H9 (cell line): Measurements from ENCODE around the gene CTNNA3. TPM values are rescaled to one million over a fixed set of nuclear protein-coding genes. Genes with fewer than 3 reads are reported as not detected.

Source experiments
- DNase-seq: peaks from one replicate; pipeline ENCODE4 v3.0.0-alpha.2; 2017
- H2AFZ ChIP-seq: one replicate; pipeline ENCODE4 v1.6.1; 2013; ENCODE audit warnings: mild to moderate bottlenecking, low read length, control low read depth, moderate library complexity
- H2AK5ac ChIP-seq: 2 replicates; pipeline ENCODE4 v1.6.1; 2013; ENCODE audit warnings: low read length, control low read depth, mixed read lengths; ENCODE audit not compliant: insufficient read length
- H2BK120ac ChIP-seq: one replicate; pipeline ENCODE4 v1.6.1; 2013; ENCODE audit warnings: low read depth, mild to moderate bottlenecking, low read length, control low read depth, inconsistent platforms; ENCODE audit not compliant: poor library complexity, severe bottlenecking
- H2BK12ac ChIP-seq: 2 replicates; pipeline ENCODE4 v1.6.1; 2013; ENCODE audit warnings: low read length, control low read depth, mixed read lengths, low read depth; ENCODE audit not compliant: insufficient read length
- H2BK15ac ChIP-seq: 2 replicates; pipeline ENCODE4 v1.6.1; 2013; ENCODE audit warnings: low read depth, low read length, control low read depth
- H2BK20ac ChIP-seq: one replicate; pipeline ENCODE4 v1.6.1; 2013; ENCODE audit warnings: low read depth, mild to moderate bottlenecking, low read length, control low read depth, inconsistent platforms; ENCODE audit not compliant: poor library complexity, severe bottlenecking
- H2BK5ac ChIP-seq: 2 replicates; pipeline ENCODE4 v1.6.1; 2013; ENCODE audit warnings: low read length, control low read depth, mixed read lengths; ENCODE audit not compliant: insufficient read length
- H3K14ac ChIP-seq: 2 replicates; pipeline ENCODE4 v1.6.1; 2013; ENCODE audit warnings: low read length, control low read depth; ENCODE audit not compliant: insufficient read depth
- H3K18ac ChIP-seq: 2 replicates; pipeline ENCODE4 v1.6.1; 2013; ENCODE audit warnings: low read depth, mild to moderate bottlenecking, mixed read lengths, low read length, control low read depth; ENCODE audit not compliant: insufficient read length
- H3K23ac ChIP-seq: 2 replicates; pipeline ENCODE4 v1.6.1; 2013; ENCODE audit warnings: low read length, control low read depth, mixed read lengths, low read depth; ENCODE audit not compliant: insufficient read length
- H3K23me2 ChIP-seq: 2 replicates; pipeline ENCODE4 v1.6.1; 2013; ENCODE audit warnings: low read depth, mild to moderate bottlenecking, mixed read lengths, low read length, control low read depth; ENCODE audit not compliant: insufficient read length, poor library complexity, severe bottlenecking
- H3K27ac ChIP-seq: 2 replicates; pipeline ENCODE4 v1.5.1; 2013; ENCODE audit warnings: low read length, control low read depth, mixed read lengths, low read depth; ENCODE audit not compliant: insufficient read length
- H3K27me3 ChIP-seq: 2 replicates; pipeline ENCODE4 v1.6.1; 2013; ENCODE audit warnings: low read length, control low read depth, inconsistent platforms; ENCODE audit not compliant: insufficient read depth
- H3K4ac ChIP-seq: 2 replicates; pipeline ENCODE4 v1.6.1; 2013; ENCODE audit warnings: low read depth, mild to moderate bottlenecking, control low read depth, inconsistent platforms, low read length, moderate library complexity
- H3K4me1 ChIP-seq: 2 replicates; pipeline ENCODE4 v1.6.1; 2013; ENCODE audit warnings: low read length, control low read depth, inconsistent platforms; ENCODE audit not compliant: insufficient read depth
- H3K4me2 ChIP-seq: 2 replicates; pipeline ENCODE4 v1.6.1; 2013; ENCODE audit warnings: low read length, control low read depth, mixed read lengths; ENCODE audit not compliant: insufficient read length, insufficient read depth
- H3K56ac ChIP-seq: 2 replicates; pipeline ENCODE4 v1.6.1; 2013; ENCODE audit warnings: low read depth, mild to moderate bottlenecking, mixed read lengths, low read length, control low read depth; ENCODE audit not compliant: insufficient read length
- H3K79me1 ChIP-seq: 2 replicates; pipeline ENCODE4 v1.6.1; 2013; ENCODE audit warnings: low read depth, mild to moderate bottlenecking, moderate library complexity, low read length, control low read depth, inconsistent platforms; ENCODE audit not compliant: insufficient read depth, poor library complexity, severe bottlenecking
- H3K79me2 ChIP-seq: 2 replicates; pipeline ENCODE4 v1.6.1; 2013; ENCODE audit warnings: low read length, control low read depth, inconsistent platforms; ENCODE audit not compliant: insufficient read depth
- H3K9ac ChIP-seq: 2 replicates; pipeline ENCODE4 v1.6.1; 2013; ENCODE audit warnings: low read length, control low read depth, mixed read lengths; ENCODE audit not compliant: insufficient read length; ENCODE audit errors: extremely low read depth
- H3K9me3 ChIP-seq: one replicate; pipeline ENCODE4 v1.6.1; 2013; ENCODE audit warnings: low read depth, low read length, inconsistent platforms; ENCODE audit not compliant: control insufficient read depth
- H3T11ph ChIP-seq: one replicate; pipeline ENCODE4 v1.6.1; 2013; ENCODE audit warnings: mild to moderate bottlenecking, low read length, control low read depth, inconsistent platforms
- H4K20me1 ChIP-seq: one replicate; pipeline ENCODE4 v1.6.1; 2013; ENCODE audit not compliant: control insufficient read depth, insufficient read length, insufficient read depth
- H4K5ac ChIP-seq: 2 replicates; pipeline ENCODE4 v1.6.1; 2013; ENCODE audit warnings: low read depth, mild to moderate bottlenecking, mixed read lengths, low read length, control low read depth; ENCODE audit not compliant: insufficient read length
- H4K8ac ChIP-seq: replicated peaks from 2 replicates; pipeline ENCODE4 v1.6.1; 2013; ENCODE audit warnings: low read length, control low read depth, mixed read lengths, low read depth; ENCODE audit not compliant: insufficient read length
- H4K91ac ChIP-seq: 2 replicates; pipeline ENCODE4 v1.6.1; 2013; ENCODE audit warnings: low read depth, mild to moderate bottlenecking, moderate library complexity, mixed read lengths, low read length, control low read depth; ENCODE audit not compliant: insufficient read length
- H3K27ac Mint-ChIP-seq, 3 experiments: 2 replicates in 2 of 3; 3 replicates in 1 of 3; pipeline ENCODE4 v1.8.0; 2020 to 2021; ENCODE audit warnings: mixed read lengths in 3 of 3, mild to moderate bottlenecking in 1 of 3, moderate library complexity in 1 of 3
- H3K27me3 Mint-ChIP-seq: 2 replicates; pipeline ENCODE4 v1.8.0; 2021; ENCODE audit warnings: low read depth, mild to moderate bottlenecking, moderate library complexity, mixed read lengths
- H3K36me3 Mint-ChIP-seq, 3 experiments: 2 replicates in 2 of 3; 3 replicates in 1 of 3; pipeline ENCODE4 v1.8.0; 2020 to 2021; ENCODE audit warnings: low read depth in 3 of 3, mixed read lengths in 3 of 3; ENCODE audit not compliant: insufficient read depth in 1 of 3
- H3K4me1 Mint-ChIP-seq, 2 experiments: 2 replicates each; pipeline ENCODE4 v1.8.0; 2020; ENCODE audit warnings: mixed read lengths in 2 of 2
- H3K4me3 Mint-ChIP-seq, 2 experiments: 2 replicates in 1 of 2; 3 replicates in 1 of 2; pipeline ENCODE4 v1.8.0; 2020 to 2021; ENCODE audit warnings: mild to moderate bottlenecking in 2 of 2, mixed read lengths in 2 of 2, moderate library complexity in 1 of 2
- H3K9me3 Mint-ChIP-seq, 2 experiments: 2 replicates in 1 of 2; 3 replicates in 1 of 2; pipeline ENCODE4 v1.8.0; 2020; ENCODE audit warnings: mild to moderate bottlenecking in 2 of 2, mixed read lengths in 2 of 2, moderate library complexity in 1 of 2
- WGBS: extraction: QIAGEN DNeasy Blood & Tissue Kit; methylation state at CpG from one replicate; pipeline ENCODE4 v1.1.7; 2013; ENCODE audit warnings: missing lambda C conversion rate, low lambda C conversion rate, mixed read lengths; ENCODE audit not compliant: insufficient read length; ENCODE audit errors: extremely low coverage; 5-methylcytosine and 5-hydroxymethylcytosine counted together
- total RNA-seq: library from RNA; stranded (reverse); gene quantifications from 2 replicates; pipeline ENCODE4 v1.2.1, GENCODE V29; 2021
- TF ChIP-seq, protein P1 (sequence below): fragments of 200-600 bp; sonication (generic); conservative IDR thresholded peaks from 3 replicates; pipeline ENCODE4 v1.8.0; 2021; ENCODE audit warnings: antibody characterized with exemption, mild to moderate bottlenecking

Gene CTNNA3
- total RNA-seq, 1 experiment from 2014 or later: 3.3 TPM

DNA sequence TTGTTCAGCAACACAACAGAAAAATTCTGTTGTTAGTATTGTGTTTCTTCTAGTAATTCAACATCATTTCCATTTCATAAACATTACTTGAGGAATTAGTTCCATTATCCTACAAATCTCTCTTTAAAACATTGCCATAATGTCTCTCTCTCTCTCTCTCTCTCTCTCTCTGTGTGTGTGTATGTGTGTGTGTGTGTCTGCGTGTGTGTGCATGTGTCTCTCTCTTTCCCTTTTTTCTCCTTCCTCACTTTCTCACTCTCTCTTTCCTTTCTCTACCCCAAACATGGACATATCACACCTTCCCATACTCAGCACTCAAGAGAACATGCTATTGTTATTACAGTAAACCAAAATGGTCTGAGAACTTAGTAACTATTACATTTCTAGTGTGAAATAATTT is 753.6 kb downstream of the CTNNA3 start:
- Histone ChIP-seq H3K4me2 (no peak overlapping the region), H4K91ac (no peak overlapping the region), H3K79me1 (no peaks in the 10 kb centered on the region)

More for the DNA sequence above, 753.6 kb downstream of the CTNNA3 start:
- no peak overlapping the region for H2AFZ ChIP-seq
- TF ChIP-seq, protein P1, sequence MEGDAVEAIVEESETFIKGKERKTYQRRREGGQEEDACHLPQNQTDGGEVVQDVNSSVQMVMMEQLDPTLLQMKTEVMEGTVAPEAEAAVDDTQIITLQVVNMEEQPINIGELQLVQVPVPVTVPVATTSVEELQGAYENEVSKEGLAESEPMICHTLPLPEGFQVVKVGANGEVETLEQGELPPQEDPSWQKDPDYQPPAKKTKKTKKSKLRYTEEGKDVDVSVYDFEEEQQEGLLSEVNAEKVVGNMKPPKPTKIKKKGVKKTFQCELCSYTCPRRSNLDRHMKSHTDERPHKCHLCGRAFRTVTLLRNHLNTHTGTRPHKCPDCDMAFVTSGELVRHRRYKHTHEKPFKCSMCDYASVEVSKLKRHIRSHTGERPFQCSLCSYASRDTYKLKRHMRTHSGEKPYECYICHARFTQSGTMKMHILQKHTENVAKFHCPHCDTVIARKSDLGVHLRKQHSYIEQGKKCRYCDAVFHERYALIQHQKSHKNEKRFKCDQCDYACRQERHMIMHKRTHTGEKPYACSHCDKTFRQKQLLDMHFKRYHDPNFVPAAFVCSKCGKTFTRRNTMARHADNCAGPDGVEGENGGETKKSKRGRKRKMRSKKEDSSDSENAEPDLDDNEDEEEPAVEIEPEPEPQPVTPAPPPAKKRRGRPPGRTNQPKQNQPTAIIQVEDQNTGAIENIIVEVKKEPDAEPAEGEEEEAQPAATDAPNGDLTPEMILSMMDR: no peak
- no peaks in the 10 kb centered on the region for H3K27me3 ChIP-seq
- H4K20me1 ChIP-seq: no peaks in the 10 kb centered on the region
- no peak overlapping the region for H3K9ac ChIP-seq
- no peak overlapping the region for H2BK20ac ChIP-seq
- no peak overlapping the region for H3K23ac ChIP-seq
- H4K8ac ChIP-seq: no peak overlapping the region
- DNase-seq: no peak
- H2BK12ac ChIP-seq: no peak overlapping the region
- H3K56ac ChIP-seq: no peak overlapping the region
- no peak overlapping the region for H4K5ac ChIP-seq
- no peak overlapping the region for H3K27ac ChIP-seq
- H3K18ac ChIP-seq: no peak overlapping the region
- Mint-ChIP-seq H3K9me3 (no peaks in the 10 kb centered on the region), H3K27me3 (no peaks in the 10 kb centered on the region), H3K4me3 (no peak overlapping the region), H3K27ac (no peak overlapping the region; a peak in 1 of 7 replicates), H3K36me3 (peaks cover 0 to 3% (median 0%) of the 10 kb centered on the region in 3 experiments; a peak in 2 of 7 replicates), H3K4me1 (0 out of 4 replicates have a peak, but pooled peaks cover 0 to 2% of the 10 kb centered on the region in 2 experiments)
- no peak overlapping the region for H2BK120ac ChIP-seq
- H3K14ac ChIP-seq: no peak overlapping the region
- H3K4me1 ChIP-seq: no peaks in the 10 kb centered on the region
- no CpG with 5 or more reads among the region's 1 CpG for WGBS
- no peak overlapping the region for H3T11ph ChIP-seq
- no peak overlapping the region for H2AK5ac ChIP-seq
- no peak overlapping the region for H2BK5ac ChIP-seq
- no peaks in the 10 kb centered on the region for H3K9me3 ChIP-seq
- no peak overlapping the region for H2BK15ac ChIP-seq
- H3K79me2 ChIP-seq: no peaks in the 10 kb centered on the region
- H3K23me2 ChIP-seq: no peaks in the 10 kb centered on the region
- H3K4ac ChIP-seq: no peak overlapping the region
